Measurements from ENCODE around the gene DGKH.

- TF ChIP-seq CTCF (IDR thresholded peaks at IDR 0.05) (no peak), POLR2A (IDR thresholded peaks at IDR 0.05) (no peak), EP300 (IDR thresholded peaks at IDR 0.05) (no peak), POLR2AphosphoS5 (IDR thresholded peaks at IDR 0.05) (no peak)
These were observed 207.4 kb downstream of the DGKH start for GRCh38 chr13:42255886-42256285.
